SK-N-MC (cell line): ENCODE measurements around the gene NXF2B.
"Not testable (repeated sequence)": the region's sequence is repeated elsewhere in the genome, so short reads cannot be mapped to it uniquely, and the experiment has no call there.

ENCODE experiments used
- EZH2 ChIP-seq: fragments of 200-600 bp; sonication (generic); IDR thresholded peaks from one replicate; pipeline ENCODE4 v1.6.1; 2017; ENCODE audit warnings: antibody characterized with exemption
- POLR2AphosphoS5 ChIP-seq: IDR thresholded peaks from 2 replicates; pipeline ENCODE4 v1.6.1; 2012; ENCODE audit warnings: mild to moderate bottlenecking, low read depth, low read length, borderline replicate concordance

DNA sequence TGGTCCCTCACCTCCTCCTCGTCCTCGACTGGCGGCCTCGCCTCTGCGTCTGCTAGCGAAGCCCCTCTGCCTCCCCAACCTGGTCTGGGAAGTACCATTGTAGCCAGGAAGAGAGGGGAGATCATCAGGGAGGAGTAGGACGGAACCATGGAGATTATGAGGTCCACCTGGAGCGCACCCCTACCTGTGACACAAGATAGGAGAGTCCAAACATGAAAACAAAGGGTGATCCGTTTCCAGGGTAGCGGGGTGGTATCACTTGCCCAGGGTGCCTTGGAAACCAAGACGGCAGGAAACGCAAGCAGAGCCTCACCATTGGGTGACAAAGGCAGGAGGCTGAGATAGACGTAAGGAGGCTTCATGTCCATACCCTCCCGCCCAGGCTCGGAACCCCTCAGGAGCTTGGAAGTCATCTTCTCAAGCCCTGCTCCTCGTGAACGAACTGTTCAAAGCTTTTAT, 32.0 kb upstream of the NXF2B start, which contains the start of gene TCP11X2:
- TF ChIP-seq POLR2AphosphoS5, EZH2: not testable (repeated sequence)
